ENCODE results near the gene ITIH4. TPM values are rescaled to one million over a fixed set of nuclear protein-coding genes. Genes with fewer than 3 reads are reported as not detected.

ITIH4 gene
- polyA plus RNA-seq, 1 of the 3 experiments (the other 2 are of a cell fraction), result 2.0 TPM

- CTCF ChIA-PET, result interaction anchor here (0.7 to 2.1 kb wide), 6 partner anchors 8 to 211 kb away, joined by 3 to 5 read pairs (median 5); no protein-coding TSS in a partner anchor
- Histone ChIP-seq H3K9me2 (no peaks in the 10 kb centered on the region), H4K20me1 (ENCODE audit: insufficient read depth) (no peaks in the 10 kb centered on the region), H3F3A (replicated peaks; ENCODE audit: insufficient read depth) (peaks cover 3% of the 10 kb centered on the region), H3K27me3 (ENCODE audit: insufficient read depth) (no peaks in the 10 kb centered on the region), H3K4me2 (no peak overlapping the region), H3K4me3 (ENCODE audit: low read depth in 2 of 2, low read length in 1 of 2) (no peak overlapping the region), H3K27ac (ENCODE audit: low read depth in 2 of 2, low read length in 1 of 2) (no peak overlapping the region), H3K4me1 (ENCODE audit: control insufficient read depth in 1 of 2, insufficient read depth in 2 of 2, low read depth in 1 of 2, low read length in 1 of 2) (no peaks in the 10 kb centered on the region; a peak in 2 of 4 replicates), H3K79me2 (ENCODE audit: insufficient read depth) (no peaks in the 10 kb centered on the region), H3K9me3 (no peaks in the 10 kb centered on the region), H3K36me3 (replicated peaks in 1 of 2; ENCODE audit: control insufficient read depth in 1 of 2, insufficient read depth in 2 of 2, low read length in 1 of 2) (no peaks in the 10 kb centered on the region), H3K9ac (no peak overlapping the region), H2AFZ (ENCODE audit: low read depth) (no peak overlapping the region)
- DNase-seq, result no peak
- POLR2A ChIA-PET, result no interaction called here
- 85% methylated on average over 6 of the region's 10 CpGs for WGBS (ENCODE audit: low lambda C conversion rate)
- TF ChIP-seq EZH2phosphoT487 (IDR thresholded peaks at IDR 0.05; ENCODE audit: borderline replicate concordance, low read depth) (no peak), EP300 (IDR thresholded peaks at IDR 0.05; ENCODE audit: borderline replicate concordance in 1 of 2, low read depth in 1 of 2, low read length in 1 of 2) (no peak), RXRA (IDR thresholded peaks at IDR 0.05; ENCODE audit: borderline replicate concordance, low read depth) (no peak), GATA2 (CRISPR knock-in tag; IDR thresholded peaks at IDR 0.05) (no peak), MAX (IDR thresholded peaks at IDR 0.05; ENCODE audit: low read depth) (no peak), ELF1 (IDR thresholded peaks at IDR 0.05) (no peak), IRF3 (IDR thresholded peaks at IDR 0.05; ENCODE audit: low read depth, low read length) (no peak), MXI1 (IDR thresholded peaks at IDR 0.05; ENCODE audit: low read depth, low read length) (no peak), RCOR1 (IDR thresholded peaks at IDR 0.05; ENCODE audit: low read length) (no peak), PBX3 (IDR thresholded peaks at IDR 0.05) (no peak), JUND (IDR thresholded peaks at IDR 0.05) (no peak), USF1 (IDR thresholded peaks at IDR 0.05; ENCODE audit: borderline replicate concordance, low read depth) (no peak), TAF1 (IDR thresholded peaks at IDR 0.05; ENCODE audit: borderline replicate concordance, low read depth, low read length) (no peak), NRF1 (IDR thresholded peaks at IDR 0.05; ENCODE audit: low read depth, low read length) (no peak), MEF2A (IDR thresholded peaks at IDR 0.05; ENCODE audit: borderline replicate concordance, low read depth) (no peak), SIN3A (IDR thresholded peaks at IDR 0.05; ENCODE audit: borderline replicate concordance, low read depth, low read length) (no peak), REST (IDR thresholded peaks at IDR 0.05; ENCODE audit: low read depth, low read length) (no peak)
These were observed 32.0 kb downstream of the ITIH4 start for GRCh38 chr3:52798376-52798977.

Data from SK-N-SH (cell line).